Endothelial cell of hepatic sinusoid (primary cell): ENCODE data around the gene UBB.

Source experiments
- in situ Hi-C: cut with HindIII; loops from 2 replicates; pipeline ENCODE4 v1.10.0; 2017; ENCODE audit warnings: low sequenced_read_pairs

The UBB gene

DNA sequence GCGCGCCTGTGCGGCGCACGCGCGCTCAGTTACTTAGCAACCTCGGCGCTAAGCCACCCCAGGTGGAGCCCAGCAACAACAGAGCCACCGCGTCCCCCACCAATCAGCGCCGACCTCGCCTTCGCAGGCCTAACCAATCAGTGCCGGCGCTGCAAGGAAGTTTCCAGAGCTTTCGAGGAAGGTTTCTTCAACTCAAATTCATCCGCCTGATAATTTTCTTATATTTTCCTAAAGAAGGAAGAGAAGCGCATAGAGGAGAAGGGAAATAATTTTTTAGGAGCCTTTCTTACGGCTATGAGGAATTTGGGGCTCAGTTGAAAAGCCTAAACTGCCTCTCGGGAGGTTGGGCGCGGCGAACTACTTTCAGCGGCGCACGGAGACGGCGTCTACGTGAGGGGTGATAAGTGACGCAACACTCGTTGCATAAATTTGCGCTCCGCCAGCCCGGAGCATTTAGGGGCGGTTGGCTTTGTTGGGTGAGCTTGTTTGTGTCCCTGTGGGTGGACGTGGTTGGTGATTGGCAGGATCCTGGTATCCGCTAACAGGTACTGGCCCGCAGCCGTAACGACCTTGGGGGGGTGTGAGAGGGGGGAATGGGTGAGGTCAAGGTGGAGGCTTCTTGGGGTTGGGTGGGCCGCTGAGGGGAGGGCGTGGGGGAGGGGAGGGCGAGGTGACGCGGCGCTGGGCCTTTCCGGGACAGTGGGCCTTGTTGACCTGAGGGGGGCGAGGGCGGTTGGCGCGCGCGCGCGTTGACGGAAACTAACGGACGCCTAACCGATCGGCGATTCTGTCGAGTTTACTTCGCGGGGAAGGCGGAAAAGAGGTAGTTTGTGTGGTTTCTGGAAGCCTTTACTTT lies at the start of gene UBB:
TSS of gene UBB (plus strand) at position 452 of the 856 bp plus-strand sequence. CDS start 817 bp downstream, outside the sequence.
- in situ Hi-C loops = no loop called here

DNA sequence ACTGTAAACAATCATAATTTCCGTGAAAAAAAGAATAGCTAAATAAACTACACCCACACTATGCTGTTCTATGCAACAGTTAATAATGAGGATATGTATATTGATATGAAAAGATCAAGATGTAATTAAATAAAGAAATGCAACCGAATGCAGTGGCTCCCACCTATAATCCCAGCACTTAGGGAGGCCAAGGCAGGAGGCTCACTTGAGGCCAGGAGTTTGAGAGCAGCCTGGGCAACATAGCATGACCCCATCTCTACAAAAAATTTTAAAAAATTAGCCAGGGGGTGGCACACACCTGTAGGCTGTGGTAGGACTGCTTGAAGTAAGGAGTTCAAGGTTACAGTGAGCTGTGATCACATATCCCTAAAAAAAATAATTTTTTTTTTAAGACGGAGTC lies 42.5 kb upstream of the UBB start:
- in situ Hi-C loops = no loop called here

DNA sequence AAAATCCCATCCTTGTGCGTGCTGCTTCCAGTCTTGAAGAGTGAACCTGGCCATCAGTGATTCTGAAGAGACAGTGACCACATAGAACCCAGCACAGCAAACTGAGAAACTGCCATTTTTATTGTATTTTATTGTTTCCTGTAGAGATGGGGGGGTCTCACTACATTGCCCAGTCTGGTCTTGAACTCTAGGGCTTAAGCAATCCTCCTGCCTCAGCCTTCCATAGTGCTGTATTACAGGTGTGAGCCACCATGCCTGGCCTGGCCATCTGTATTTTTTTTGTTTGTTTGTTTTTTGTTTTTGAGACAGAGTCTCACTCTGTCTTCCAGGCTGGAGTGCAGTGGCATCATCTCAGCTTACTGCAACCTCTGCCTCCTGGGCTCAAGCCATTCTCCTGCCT lies 41.5 kb upstream of the UBB start:
- in situ Hi-C loops = no loop called here

DNA sequence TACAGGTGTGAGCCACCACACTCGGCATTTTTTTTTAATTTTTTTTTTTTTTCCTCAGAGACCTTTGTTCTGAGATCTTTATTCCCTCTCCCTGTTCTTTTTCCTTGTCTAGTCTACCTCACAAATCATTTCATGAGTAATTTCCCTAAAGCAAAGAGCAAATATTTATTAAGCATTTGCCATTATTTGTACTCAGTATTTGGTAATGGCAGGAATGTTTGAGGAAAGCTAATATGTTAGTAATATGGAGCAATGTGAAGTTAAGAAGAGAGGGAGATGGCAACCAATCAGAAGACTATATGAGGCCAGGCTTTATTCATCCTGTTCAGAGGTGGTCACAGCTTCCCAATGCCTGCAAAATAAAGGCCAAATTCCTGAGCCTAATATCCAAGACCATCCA lies 40.9 kb upstream of the UBB start:
- in situ Hi-C loops = no loop called here

DNA sequence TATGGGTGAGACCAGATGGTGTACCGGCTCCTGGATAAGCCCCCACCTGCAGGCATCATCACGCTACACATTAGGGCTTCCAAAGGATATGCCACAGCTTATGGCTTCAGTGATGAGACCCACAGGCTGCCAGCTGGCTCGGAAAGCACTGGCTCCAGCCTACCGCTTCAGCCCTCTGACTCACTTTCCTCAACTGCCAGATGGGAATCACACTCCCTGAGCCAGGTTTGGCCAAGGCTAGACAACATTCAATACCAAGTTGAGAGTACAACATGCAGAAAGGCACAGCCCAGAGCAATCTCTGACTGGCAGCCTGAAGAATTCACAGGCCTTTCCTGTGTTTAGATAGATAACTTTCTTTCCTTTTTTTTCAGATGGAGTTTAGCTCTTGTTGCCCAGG lies 37.9 kb upstream of the UBB start:
- in situ Hi-C loops = no loop called here

DNA sequence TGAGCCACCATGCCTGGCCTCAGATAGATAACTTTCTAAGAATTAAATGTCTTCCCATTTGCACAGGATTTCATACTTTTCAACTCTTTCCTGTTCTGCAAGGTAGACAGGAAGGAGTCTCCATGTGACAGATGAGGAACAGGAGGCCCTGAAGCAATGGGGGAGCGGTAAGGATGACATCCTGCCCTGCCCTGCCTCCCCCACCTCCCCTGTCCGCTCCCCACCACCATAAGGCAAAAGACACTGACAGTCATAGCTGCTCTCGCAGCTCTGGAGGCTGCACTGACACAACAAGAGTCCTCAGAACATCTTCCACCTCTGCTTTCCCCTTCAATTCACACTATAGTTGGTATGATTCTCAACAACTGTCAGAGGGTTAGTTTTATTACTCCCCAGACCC lies 37.3 kb upstream of the UBB start:
- in situ Hi-C loops = no loop called here

DNA sequence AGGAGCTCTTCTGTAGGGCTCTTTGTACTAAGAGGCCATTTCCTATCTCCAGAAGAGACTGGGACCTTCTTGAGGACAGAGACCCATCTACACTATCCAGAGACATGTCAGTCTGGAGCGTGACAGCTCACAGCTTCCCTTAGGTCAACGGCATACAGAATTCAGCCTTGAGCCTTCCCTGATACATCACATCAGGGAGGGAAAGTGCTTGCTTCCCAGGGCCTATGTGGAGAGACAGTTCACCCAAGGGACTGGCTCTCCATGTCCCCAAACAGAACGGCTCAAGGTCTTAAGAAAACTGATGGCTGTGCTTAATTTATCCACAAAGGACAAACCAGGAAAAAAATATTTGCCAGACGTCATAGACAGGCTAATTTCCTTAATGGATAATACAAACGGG lies 35.3 kb upstream of the UBB start:
- in situ Hi-C loops = no loop called here

DNA sequence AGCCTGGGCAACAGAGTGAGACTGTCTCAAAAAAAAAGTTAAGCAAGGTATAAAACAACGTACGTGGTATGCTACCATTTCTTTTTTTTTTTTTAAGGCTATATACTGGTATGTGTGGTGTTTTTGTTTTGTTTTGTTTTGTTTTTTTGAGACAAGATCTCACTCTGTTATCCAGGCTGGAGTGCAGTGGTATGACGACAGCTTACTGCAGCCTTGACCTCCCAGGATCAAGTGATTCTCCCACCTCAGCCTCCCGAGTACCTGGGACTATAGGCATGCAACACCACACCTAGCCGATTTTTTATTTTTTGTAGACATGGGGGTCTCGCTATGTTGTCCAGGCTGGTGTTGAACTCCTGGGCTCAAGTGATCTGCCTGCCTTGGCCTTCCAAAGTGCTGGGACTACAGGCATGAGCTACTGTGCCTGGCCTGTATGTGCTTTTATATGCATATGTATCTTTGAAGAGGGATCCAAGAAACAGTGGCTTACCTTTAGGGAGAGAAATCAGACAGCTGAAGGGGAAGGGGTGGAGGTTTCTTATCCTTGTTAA lies 34.1 kb upstream of the UBB start:
- in situ Hi-C loops = no loop called here

DNA sequence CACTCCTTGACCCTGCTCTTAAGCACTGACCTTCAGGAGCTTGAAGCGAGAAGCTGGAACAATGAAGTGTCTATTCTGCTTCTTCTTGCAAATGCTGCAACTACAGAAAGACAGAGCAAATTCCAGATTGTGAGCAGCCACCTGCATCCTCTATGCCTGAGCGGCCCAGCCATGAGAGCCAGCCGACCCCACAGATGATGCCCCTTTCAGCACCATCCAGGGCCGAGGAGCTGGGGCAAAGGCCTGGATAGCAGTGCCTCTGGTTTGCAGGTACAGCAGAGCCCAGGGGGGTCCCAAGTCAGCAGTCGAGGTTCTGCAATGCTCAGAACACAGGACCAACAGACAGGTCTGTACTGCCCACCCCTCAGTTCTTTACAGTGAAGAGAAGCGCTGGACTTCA lies 32.3 kb upstream of the UBB start:
- in situ Hi-C loops = no loop called here

DNA sequence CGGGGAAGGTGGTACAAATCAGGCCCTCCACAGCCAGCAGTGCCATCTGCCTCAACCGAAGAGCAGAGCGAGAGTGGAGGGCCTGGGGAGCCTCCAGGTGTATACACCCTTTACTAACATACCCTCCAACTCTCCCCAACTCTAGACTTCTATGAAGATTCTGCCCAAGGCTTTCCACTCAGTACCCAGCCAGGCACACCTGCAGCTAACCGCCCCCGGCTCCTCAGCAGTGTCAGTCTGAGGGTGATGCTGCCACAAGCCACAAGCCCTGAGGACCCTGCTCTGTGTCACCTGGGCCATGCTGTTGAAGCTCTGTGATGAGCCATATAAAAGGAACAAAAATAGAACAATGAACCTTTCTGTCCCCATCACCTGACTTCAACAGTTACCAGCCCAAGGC lies 31.5 kb upstream of the UBB start:
- in situ Hi-C loops = no loop called here

DNA sequence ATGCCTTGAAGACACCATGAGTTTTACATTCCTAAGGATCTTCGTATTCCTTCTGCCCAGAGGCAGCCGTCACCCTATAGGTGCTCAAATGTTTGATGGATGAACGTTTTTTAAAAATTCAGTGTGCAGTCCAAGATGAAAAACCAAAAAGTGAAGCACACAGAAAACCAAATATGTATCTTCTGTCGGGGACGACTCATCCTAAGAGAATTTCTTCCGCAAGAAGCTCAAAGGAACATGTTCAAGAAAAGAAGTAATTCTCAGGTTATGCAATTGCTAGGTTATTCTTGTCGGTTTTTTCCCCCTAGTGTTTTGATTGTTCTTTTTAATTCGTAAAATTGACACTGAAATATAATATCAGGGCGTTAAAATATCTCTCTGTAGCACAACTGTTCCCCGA lies 29.1 kb upstream of the UBB start:
- in situ Hi-C loops = loop anchor here (5.0 kb wide), 1 partner anchor 70 kb away; no protein-coding TSS in a partner anchor

DNA sequence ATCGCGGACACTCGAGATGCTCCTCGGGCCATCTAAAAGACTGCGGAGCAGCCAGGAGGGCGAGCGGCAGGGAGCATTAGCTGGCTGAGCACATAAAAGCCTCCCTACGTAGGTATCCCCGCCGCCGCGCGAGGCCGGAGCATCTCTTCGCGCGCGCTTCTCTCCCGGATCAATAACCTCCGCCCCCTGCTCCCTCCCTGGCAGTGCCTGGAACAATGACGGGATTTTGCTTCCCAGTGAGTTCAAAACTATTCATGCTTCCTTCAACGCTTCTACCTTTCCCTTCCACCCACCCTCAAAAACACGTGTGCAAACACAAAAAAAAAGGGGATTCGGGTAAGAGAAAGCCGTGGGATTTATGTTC lies 28.6 kb upstream of the UBB start:
- in situ Hi-C loops = loop anchor here (5.0 kb wide), 1 partner anchor 70 kb away; no protein-coding TSS in a partner anchor

DNA sequence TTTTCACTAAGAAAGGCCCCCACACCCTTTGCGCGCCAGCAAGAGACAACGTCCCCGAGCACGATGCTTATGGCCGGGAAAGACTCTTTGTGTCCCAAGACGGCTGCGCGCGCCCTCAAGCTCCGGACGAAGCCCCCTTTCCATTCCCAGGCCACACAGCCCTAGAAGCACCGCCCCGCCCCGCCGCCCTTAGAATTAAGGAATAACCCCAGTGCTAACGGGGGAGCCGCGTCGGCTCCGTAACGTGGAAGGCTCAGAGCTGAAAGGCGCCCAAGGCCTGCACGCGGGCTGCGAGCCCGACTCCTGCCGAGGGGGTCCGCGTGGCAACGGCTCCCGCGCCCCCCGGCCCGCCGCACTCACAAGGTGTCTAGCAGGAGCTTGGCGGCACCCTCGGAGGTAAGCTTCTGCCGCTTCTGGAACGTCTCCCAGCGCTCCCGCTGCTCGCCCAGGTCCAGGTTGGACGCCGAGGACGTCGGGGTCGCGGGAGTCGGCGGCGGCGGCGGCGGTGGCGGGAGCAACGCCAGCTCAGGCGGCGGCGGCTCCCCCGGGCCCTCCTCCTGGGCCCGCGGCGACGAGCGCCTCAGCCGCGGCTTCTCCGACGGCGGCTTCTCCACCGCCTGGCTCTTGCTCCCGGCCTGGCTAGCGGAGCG lies 28.1 kb upstream of the UBB start:
- in situ Hi-C loops = loop anchor here (5.0 kb wide), 1 partner anchor 70 kb away; no protein-coding TSS in a partner anchor

DNA sequence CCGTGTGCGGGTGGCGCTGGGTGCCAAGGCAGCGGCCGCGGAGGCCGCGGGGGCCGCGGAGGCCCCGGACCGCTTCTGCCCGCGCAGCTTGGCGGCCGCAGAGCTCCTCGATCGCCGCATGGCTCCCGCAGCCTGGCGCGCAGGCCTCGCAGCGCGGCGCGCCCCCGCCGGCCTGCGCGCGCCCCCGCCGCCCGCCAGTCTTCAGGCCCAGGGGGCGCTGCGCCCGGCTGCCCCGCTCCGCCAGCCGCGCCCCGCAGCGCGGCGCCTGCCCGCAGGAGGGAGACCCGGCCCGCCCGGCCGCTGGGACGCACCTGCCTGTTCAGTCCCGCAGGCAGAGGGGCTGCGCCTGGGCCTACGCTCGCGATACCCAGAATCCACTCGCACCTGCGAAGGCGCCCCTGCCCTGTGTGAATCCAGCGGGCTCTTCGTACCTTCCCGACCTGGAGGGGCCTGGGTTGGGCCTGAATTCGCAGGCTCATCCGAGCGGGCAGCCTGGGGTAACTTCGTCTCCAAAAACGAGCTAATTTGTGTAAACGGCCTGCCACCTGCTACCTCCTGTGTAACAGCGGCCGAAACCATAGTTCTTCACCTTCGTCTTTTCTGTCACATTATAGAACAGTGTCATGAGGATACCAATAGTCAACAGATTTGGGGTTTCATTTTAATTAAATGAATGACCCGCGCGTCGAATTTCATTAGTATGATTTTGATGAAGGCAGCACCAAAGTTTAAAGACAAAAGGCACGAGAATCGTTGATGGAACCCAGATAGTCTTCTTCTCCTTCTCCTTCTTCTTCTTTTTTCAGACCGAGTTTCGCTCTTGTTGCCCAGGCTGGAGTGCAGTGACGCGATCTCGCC lies 27.3 kb upstream of the UBB start, which contains the start of gene CENPV:
TSS of gene CENPV (minus strand) at position 153 of the 858 bp plus-strand sequence. CDS start at position 120, 33 bp downstream.
- in situ Hi-C loops = loop anchor here (5.0 kb wide), 1 partner anchor 71 kb away; no protein-coding TSS in a partner anchor

DNA sequence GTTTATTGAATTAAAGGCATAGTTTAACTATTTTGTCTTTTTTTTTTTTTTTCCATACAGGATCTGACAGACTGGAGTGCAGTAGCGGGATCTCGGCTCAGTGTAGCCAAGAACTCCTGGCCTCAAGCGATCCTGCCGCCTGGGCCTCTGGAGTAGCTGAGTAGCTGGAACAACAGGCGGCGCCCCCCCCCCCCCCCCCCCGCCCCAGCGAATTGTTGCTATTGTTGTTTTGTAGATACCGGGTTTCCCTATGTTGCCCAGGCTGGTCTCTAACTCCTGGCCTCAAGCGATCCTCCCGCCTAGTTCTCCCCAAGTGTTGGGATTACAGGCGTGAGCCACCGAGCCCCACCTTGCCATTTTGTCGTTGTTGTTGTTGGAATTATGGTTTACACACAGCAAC lies 26.3 kb upstream of the UBB start:
- in situ Hi-C loops = loop anchor here (5.0 kb wide), 1 partner anchor 72 kb away; no protein-coding TSS in a partner anchor

DNA sequence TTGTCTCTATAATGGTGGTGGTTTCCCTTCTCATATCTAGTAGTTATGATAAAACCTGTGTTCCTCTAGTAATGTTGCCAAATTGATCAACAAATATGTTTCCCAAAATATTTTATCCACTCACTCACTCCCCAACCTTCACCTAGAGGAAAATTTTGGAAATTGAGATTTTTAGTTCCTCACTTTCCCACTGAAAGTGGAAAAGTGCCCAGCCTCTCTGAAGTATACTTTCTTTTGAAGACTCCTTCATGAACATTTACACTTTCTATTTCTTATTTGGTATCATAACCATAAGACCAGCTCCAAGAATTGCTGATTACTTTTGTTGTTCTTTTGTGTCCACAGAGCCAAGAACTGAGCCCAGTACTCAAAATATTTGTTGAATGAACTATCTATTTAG lies 22.5 kb upstream of the UBB start:
- in situ Hi-C loops = no loop called here

DNA sequence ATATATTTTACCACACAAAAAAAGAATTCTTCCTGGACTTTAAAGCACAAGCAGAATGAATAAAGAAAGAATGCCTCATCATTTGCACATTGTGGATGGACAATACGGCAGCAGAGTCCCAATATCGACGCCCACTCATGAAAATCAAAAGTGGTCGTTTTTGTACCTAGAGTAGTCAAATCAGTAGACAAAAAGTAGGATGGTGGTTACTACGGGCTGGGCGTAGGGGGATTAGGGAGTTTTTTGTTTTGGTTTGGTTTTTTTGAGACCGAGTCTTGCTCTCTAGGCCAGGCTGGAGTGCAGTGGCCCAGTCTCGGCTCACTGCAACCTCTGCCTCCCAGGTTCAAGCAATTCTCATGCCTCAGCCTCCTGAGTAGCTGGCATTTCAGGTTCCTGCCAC lies 19.0 kb upstream of the UBB start:
- in situ Hi-C loops = no loop called here

DNA sequence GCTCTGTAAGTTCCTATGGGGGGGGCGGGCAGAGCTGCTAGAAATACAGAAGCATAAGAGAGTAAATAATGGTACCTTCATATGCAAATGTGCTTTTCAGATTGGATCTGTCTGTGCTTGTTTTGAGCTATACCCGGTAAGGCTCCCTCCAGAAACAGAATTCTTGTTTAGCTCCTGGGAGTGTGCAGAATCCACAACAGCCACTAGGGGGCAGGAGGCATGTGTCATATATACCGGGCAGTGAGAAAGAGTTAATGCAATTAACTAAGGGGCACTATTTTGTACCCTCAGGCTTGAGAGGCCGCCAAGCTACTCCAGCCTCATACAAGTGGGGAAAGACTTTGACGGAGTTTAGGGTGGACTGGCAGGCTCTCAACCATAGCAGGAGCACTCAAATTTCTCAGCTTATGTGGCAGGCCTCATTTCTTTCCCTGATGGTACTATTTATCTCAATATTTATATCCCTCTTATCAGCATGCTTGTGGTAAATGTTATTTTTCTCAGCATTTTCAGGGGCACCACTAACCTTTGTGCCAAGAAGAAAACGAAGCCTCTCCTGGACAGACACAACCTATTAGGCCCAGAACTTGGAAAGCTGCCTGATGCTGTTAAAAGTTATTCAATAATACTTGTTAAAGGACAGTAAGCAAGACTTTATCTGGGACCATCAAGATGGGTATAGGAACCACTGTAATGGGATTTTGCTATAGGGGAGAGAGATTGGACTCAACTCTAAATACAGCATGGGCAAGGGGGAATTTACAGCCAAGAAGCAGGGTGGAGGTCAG lies 16.9 kb upstream of the UBB start:
- in situ Hi-C loops = no loop called here

DNA sequence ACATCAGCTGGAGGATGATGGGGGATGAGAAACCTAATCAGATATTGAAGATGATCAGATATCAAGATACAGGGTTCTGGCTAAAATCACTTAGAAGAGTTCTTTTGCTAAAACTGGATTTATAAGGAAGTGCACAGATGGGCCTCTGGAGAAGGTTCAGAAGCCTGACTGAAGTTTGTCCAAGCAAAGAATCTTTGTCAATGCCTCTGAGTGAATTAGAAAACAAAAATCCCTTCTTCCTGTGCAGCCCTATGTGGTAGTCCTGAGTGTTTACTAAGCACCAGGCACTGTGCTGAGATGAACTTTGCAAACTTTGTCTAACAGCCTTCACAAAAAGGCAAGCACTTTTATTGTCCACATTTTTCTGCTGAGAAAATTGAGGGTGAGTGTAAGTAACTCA lies 16.3 kb upstream of the UBB start:
- in situ Hi-C loops = no loop called here

DNA sequence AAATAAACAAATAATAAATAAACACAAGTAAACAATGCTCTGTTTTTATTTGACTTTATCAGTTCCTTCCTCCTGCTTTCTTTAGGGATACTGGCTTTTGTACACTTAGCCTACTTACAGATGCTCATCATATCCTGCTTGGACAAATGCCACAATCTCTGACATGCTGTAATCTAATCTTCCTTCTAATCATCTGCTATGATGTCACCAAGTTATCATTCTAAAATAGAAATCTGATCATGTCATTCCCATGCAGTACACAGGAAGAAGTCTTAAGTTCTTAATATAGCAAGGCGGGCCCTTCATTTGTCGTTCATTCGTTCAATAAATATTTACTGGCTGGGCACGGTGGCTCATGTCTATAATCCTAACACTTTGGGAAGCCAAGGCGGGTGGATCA lies 9.1 kb upstream of the UBB start:
- in situ Hi-C loops = no loop called here
